HEK293T (cell line): Measurements from ENCODE around the gene PNP.

Source experiments
- BHLHE40 ChIP-seq: fragments of 450-650 bp; IDR thresholded peaks from 2 replicates; pipeline ENCODE4 v1.6.1; 2016; ENCODE audit warnings: mild to moderate bottlenecking, moderate library complexity, borderline replicate concordance
- CTBP1 ChIP-seq: fragments of 450-650 bp; IDR thresholded peaks from 2 replicates; pipeline ENCODE4 v1.6.1; 2016; ENCODE audit warnings: borderline replicate concordance
- FOXA1 ChIP-seq: fragments of 450-650 bp; IDR thresholded peaks from 2 replicates; pipeline ENCODE4 v1.6.1; 2016; ENCODE audit warnings: mild to moderate bottlenecking
- FOXK2 ChIP-seq: fragments of 450-650 bp; IDR thresholded peaks from 2 replicates; pipeline ENCODE4 v1.6.1; 2016; ENCODE audit warnings: mild to moderate bottlenecking
- FOXM1 ChIP-seq: fragments of 450-650 bp; IDR thresholded peaks from 2 replicates; pipeline ENCODE4 v1.6.1; 2017; ENCODE audit warnings: mild to moderate bottlenecking, borderline replicate concordance
- HDGF ChIP-seq: fragments of 450-650 bp; IDR thresholded peaks from 2 replicates; pipeline ENCODE4 v1.6.1; 2017; ENCODE audit warnings: antibody characterized with exemption, borderline replicate concordance
- L3MBTL2 ChIP-seq: fragments of 450-650 bp; conservative IDR thresholded peaks from 2 replicates; pipeline ENCODE4 v1.6.1; 2016; ENCODE audit warnings: mild to moderate bottlenecking
- SP1 ChIP-seq: fragments of 450-650 bp; IDR thresholded peaks from 2 replicates; pipeline ENCODE4 v1.6.1; 2017
- SUZ12 ChIP-seq: fragments of 450-650 bp; IDR thresholded peaks from 2 replicates; pipeline ENCODE4 v1.6.1; 2016; ENCODE audit warnings: mild to moderate bottlenecking
- TARDBP ChIP-seq: fragments of 450-650 bp; IDR thresholded peaks from 2 replicates; pipeline ENCODE4 v1.6.1; 2016

DNA sequence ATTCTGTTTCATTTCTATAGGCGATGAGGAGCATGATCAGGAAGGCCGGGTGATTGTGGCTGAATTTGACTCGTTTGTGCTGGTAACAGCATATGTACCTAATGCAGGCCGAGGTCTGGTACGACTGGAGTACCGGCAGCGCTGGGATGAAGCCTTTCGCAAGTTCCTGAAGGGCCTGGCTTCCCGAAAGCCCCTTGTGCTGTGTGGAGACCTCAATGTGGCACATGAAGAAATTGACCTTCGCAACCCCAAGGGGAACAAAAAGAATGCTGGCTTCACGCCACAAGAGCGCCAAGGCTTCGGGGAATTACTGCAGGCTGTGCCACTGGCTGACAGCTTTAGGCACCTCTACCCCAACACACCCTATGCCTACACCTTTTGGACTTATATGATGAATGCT is 12.2 kb upstream of the PNP start:
- TF ChIP-seq SP1 (no peak), HDGF (no peak), TARDBP (no peak), FOXA1 (no peak), SUZ12 (no peak), FOXM1 (no peak), L3MBTL2 (no peak), FOXK2 (no peak), BHLHE40 (no peak), CTBP1 (no peak)
